ENCODE measurements around the gene EFNA5. TPM values are rescaled to one million over a fixed set of nuclear protein-coding genes. Genes with fewer than 3 reads are reported as not detected.
"Not testable (repeated sequence)": the region's sequence is repeated elsewhere in the genome, so short reads cannot be mapped to it uniquely, and the experiment has no call there.

Gene EFNA5
- total RNA-seq, 1 donor from 2014 or later = 2.2 TPM

DNA sequence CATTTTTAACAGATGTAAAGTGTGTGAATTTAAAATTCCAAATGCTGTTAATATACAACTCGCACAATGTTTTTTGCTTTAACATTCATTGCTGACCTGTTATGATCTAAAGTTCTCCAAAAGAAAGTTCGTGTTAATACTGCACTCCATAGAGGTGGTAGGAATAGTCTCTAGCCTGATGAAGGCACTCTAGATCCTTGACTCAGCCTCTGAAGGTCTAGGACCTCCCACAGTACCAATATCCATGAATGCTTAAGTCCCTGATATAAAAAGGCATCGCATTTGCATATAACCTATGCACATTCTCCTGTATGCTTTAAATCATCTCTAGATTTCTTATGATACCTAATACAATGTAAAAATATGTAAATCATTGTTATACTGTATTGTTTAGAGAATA, 213.6 kb downstream of the EFNA5 start:
- Histone ChIP-seq H3K4me3 (no peak overlapping the region), H3K4me1 (peaks cover 0 to 2% of the 10 kb centered on the region in 2 donors), H3K36me3 (no peaks in the 10 kb centered on the region), H3K9me3 (no peaks in the 10 kb centered on the region), H3K27me3 (no peaks in the 10 kb centered on the region), H3K27ac (no peak overlapping the region)
- DNase-seq (ENCODE audit: low spot score in 2 of 2) = no peak
- intact Hi-C loops (cut with DNase I) = no loop called here
- TF ChIP-seq, protein P1, sequence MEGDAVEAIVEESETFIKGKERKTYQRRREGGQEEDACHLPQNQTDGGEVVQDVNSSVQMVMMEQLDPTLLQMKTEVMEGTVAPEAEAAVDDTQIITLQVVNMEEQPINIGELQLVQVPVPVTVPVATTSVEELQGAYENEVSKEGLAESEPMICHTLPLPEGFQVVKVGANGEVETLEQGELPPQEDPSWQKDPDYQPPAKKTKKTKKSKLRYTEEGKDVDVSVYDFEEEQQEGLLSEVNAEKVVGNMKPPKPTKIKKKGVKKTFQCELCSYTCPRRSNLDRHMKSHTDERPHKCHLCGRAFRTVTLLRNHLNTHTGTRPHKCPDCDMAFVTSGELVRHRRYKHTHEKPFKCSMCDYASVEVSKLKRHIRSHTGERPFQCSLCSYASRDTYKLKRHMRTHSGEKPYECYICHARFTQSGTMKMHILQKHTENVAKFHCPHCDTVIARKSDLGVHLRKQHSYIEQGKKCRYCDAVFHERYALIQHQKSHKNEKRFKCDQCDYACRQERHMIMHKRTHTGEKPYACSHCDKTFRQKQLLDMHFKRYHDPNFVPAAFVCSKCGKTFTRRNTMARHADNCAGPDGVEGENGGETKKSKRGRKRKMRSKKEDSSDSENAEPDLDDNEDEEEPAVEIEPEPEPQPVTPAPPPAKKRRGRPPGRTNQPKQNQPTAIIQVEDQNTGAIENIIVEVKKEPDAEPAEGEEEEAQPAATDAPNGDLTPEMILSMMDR (IDR thresholded peaks at IDR 0.05) = no peak

DNA sequence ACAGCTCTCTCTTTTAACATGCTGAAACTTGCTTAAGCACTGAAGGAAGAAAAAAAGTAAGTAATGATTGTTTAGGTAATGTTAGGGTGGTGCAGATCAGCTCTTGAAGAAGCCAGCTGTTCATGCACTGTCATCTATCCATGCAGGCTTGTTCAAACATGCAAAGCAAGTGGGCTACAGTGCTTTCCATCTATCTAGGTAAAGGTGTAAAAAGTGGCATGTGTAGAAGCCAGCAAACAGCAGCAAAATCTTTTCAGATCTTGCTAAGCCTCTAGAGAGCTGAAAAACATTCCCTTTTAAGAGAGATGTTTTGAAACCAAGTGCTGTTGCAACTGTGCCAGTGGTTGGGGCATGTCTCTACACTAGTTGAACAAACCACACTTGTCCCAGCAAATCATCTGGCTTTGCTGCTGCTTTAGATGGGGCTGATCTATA, 214.4 kb downstream of the EFNA5 start:
- TF ChIP-seq, protein P1 (IDR thresholded peaks at IDR 0.05) = no peak
- DNase-seq (ENCODE audit: low spot score in 2 of 2) = no peak
- H3K4me1 ChIP-seq = peaks cover 0 to 2% of the 10 kb centered on the region in 2 donors
- H3K27me3 ChIP-seq = no peaks in the 10 kb centered on the region
- H3K4me3 ChIP-seq = no peak overlapping the region
- intact Hi-C loops (cut with DNase I) = no loop called here
- no peak overlapping the region for H3K27ac ChIP-seq
- no peaks in the 10 kb centered on the region for H3K9me3 ChIP-seq
- no peaks in the 10 kb centered on the region for H3K36me3 ChIP-seq

- peaks cover 0 to 2% of the 10 kb centered on the region in 2 donors for H3K4me1 ChIP-seq
- H3K36me3 ChIP-seq = no peaks in the 10 kb centered on the region
- no peak for DNase-seq (ENCODE audit: low spot score in 2 of 2)
- no peaks in the 10 kb centered on the region for H3K27me3 ChIP-seq
- H3K27ac ChIP-seq = no peak overlapping the region
- H3K9me3 ChIP-seq = no peaks in the 10 kb centered on the region
- intact Hi-C loops (cut with DNase I) = no loop called here
- H3K4me3 ChIP-seq = no peak overlapping the region
- TF ChIP-seq, protein P1 (IDR thresholded peaks at IDR 0.05) = no peak
These were observed 215.6 kb downstream of the EFNA5 start for GRCh38 chr5:107455111-107455544.

DNA sequence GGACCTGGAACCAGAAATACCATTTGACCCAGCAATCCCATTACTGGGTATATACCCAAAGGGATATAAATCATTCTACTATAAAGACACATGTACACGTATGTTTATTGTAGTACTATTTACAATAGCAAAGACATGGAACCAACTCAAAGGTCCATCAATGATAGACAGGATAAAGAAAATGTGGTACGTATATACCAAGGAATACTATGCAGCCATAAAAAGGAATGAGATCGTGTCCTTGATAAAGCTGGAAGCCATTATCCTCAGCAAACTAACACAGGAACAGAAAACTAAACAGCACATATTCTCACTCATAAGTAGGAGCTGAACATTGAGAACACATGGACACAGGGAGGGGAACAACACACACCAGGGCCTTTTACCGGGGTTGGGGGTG, 218.9 kb downstream of the EFNA5 start:
- DNase-seq (ENCODE audit: low spot score in 2 of 2); H3K27me3 ChIP-seq; intact Hi-C loops (cut with DNase I): not testable (repeated sequence)

GRCh38 chr5:107451028-107451427, 219.7 kb downstream of the EFNA5 start:
- no peaks in the 10 kb centered on the region for H3K36me3 ChIP-seq
- H3K4me1 ChIP-seq = peaks cover 0 to 2% of the 10 kb centered on the region in 2 donors
- no peak overlapping the region for H3K27ac ChIP-seq
- no peak overlapping the region for H3K4me3 ChIP-seq
- TF ChIP-seq, protein P1 (IDR thresholded peaks at IDR 0.05) = no peak
- no peaks in the 10 kb centered on the region for H3K27me3 ChIP-seq
- no peaks in the 10 kb centered on the region for H3K9me3 ChIP-seq
- DNase-seq (ENCODE audit: low spot score in 2 of 2) = no peak
- intact Hi-C loops (cut with DNase I) = no loop called here

More for the DNA sequence above, 218.9 kb downstream of the EFNA5 start:
- not testable (repeated sequence) for H3K9me3 ChIP-seq, H3K4me3 ChIP-seq, H3K4me1 ChIP-seq, H3K27ac ChIP-seq, H3K36me3 ChIP-seq

DNA sequence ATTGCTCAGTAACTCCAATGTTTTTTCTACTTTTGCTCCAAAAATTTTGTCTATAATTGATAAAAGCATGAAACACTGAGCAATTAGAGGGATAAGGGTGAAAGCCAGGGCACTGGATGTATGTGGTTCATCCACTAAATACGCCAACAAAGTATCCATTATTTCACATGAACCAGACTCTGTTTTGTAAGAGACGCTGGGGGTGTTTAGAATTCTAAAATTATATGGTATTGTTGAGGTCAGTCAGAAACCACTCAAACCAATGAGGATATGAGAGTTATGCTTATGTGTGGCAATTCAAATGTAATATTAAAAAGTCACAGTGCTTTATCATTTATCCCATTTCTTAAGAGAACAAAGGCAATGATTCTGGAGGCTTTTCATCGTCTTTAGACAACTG, 220.2 kb downstream of the EFNA5 start:
- no peak overlapping the region for H3K27ac ChIP-seq
- intact Hi-C loops (cut with DNase I) = no loop called here
- no peak for DNase-seq (ENCODE audit: low spot score in 2 of 2)

More for the DNA sequence above, 220.2 kb downstream of the EFNA5 start:
- Histone ChIP-seq H3K36me3 (no peaks in the 10 kb centered on the region), H3K4me3 (no peak overlapping the region), H3K27me3 (no peaks in the 10 kb centered on the region), H3K9me3 (no peaks in the 10 kb centered on the region), H3K4me1 (peaks cover 0 to under 1% of the 10 kb centered on the region in 2 donors)
- TF ChIP-seq, protein P1 (IDR thresholded peaks at IDR 0.05) = no peak
